SIG-M5 treated with dmso at 0.1 percent for 504 hours (cell line): ENCODE data around the gene CCDC188.

Source experiments
- DNase-seq: peaks from one replicate; lab custom pipeline; 2025; ENCODE audit not compliant: unreplicated experiment; lab: John Stamatoyannopoulos, UW

CCDC188 gene

GRCh38 chr22:20185750-20186149, 34.9 kb upstream of the CCDC188 start:
- DNase-seq, result no peak

- DNase-seq, result no peak
Measured at GRCh38 chr22:20184501-20185165, 33.8 kb upstream of the CCDC188 start.

GRCh38 chr22:20183823-20184222, 33.0 kb upstream of the CCDC188 start:
- DNase-seq, result no peak

GRCh38 chr22:20183101-20183500, 32.2 kb upstream of the CCDC188 start:
- DNase-seq, result no peak

GRCh38 chr22:20182365-20182764, 31.5 kb upstream of the CCDC188 start:
- no peak for DNase-seq

- no peak for DNase-seq
Measured at GRCh38 chr22:20181884-20182236, 31.0 kb upstream of the CCDC188 start.

- no peak for DNase-seq
Measured at GRCh38 chr22:20181194-20181883, 30.5 kb upstream of the CCDC188 start.

- no peak for DNase-seq
Measured at GRCh38 chr22:20180640-20181039, 29.8 kb upstream of the CCDC188 start.

- no peak for DNase-seq
Measured at GRCh38 chr22:20180245-20180630, 29.4 kb upstream of the CCDC188 start.

GRCh38 chr22:20179455-20180244, 28.8 kb upstream of the CCDC188 start:
- DNase-seq, result no peak

- no peak for DNase-seq
Measured at GRCh38 chr22:20178915-20179227, 28.0 kb upstream of the CCDC188 start.

- no peak for DNase-seq
Measured at GRCh38 chr22:20178075-20178914, 27.4 kb upstream of the CCDC188 start.

- no peak for DNase-seq
Measured at GRCh38 chr22:20177217-20177911, 26.5 kb upstream of the CCDC188 start.

- DNase-seq, result no peak
Measured at GRCh38 chr22:20176421-20177085, 25.7 kb upstream of the CCDC188 start.

- no peak for DNase-seq
Measured at GRCh38 chr22:20175597-20175900, 24.7 kb upstream of the CCDC188 start.

- no peak for DNase-seq
Measured at GRCh38 chr22:20174785-20175596, 24.1 kb upstream of the CCDC188 start.

- no peak for DNase-seq
Measured at GRCh38 chr22:20173772-20174171, 22.9 kb upstream of the CCDC188 start.

- no peak for DNase-seq
Measured at GRCh38 chr22:20173246-20173645, 22.4 kb upstream of the CCDC188 start.

GRCh38 chr22:20172141-20172613, 21.3 kb upstream of the CCDC188 start:
- DNase-seq, result no peak
